NCI-H2196 treated with DMSO at 0.1 percent for 48 hours (cell line): ENCODE data around the gene LCA5.
"Not testable (repeated sequence)": the region's sequence is repeated elsewhere in the genome, so short reads cannot be mapped to it uniquely, and the experiment has no call there.

Source experiments
- DNase-seq: peaks from one replicate; lab custom pipeline; 2025; ENCODE audit not compliant: unreplicated experiment; lab: John Stamatoyannopoulos, UW

The LCA5 gene

GRCh38 chr6:79468116-79468515, 69.1 kb downstream of the LCA5 start:
- DNase-seq, result no peak

- no peak for DNase-seq
Measured at GRCh38 chr6:79467716-79468115, 69.5 kb downstream of the LCA5 start.

GRCh38 chr6:79466207-79466834, 70.9 kb downstream of the LCA5 start:
- no peak for DNase-seq

GRCh38 chr6:79465381-79465780, 71.8 kb downstream of the LCA5 start:
- no peak for DNase-seq

- DNase-seq, result no peak
Measured at GRCh38 chr6:79463621-79464050, 73.6 kb downstream of the LCA5 start.

GRCh38 chr6:79461205-79461604, 76.0 kb downstream of the LCA5 start:
- no peak for DNase-seq

- DNase-seq, result no peak
Measured at GRCh38 chr6:79455446-79455845, 81.8 kb downstream of the LCA5 start.

- no peak for DNase-seq
Measured at GRCh38 chr6:79453558-79454042, 83.6 kb downstream of the LCA5 start.

- no peak for DNase-seq
Measured at GRCh38 chr6:79450984-79451383, 86.2 kb downstream of the LCA5 start.

GRCh38 chr6:79446006-79446405, 91.2 kb downstream of the LCA5 start:
- DNase-seq, result no peak

- DNase-seq, result not testable (repeated sequence)
Measured at GRCh38 chr6:79443876-79444275, 93.4 kb downstream of the LCA5 start.

- DNase-seq, result no peak
Measured at GRCh38 chr6:79441192-79441591, 96.0 kb downstream of the LCA5 start.

- no peak for DNase-seq
Measured at GRCh38 chr6:79440598-79440997, 96.6 kb downstream of the LCA5 start.

GRCh38 chr6:79438030-79438429, 99.2 kb downstream of the LCA5 start:
- no peak for DNase-seq

- DNase-seq, result no peak
Measured at GRCh38 chr6:79436241-79436640, 101.0 kb downstream of the LCA5 start.

GRCh38 chr6:79435746-79436145, 101.5 kb downstream of the LCA5 start:
- DNase-seq, result no peak
